GM08714 (cell line): ENCODE results near the gene MMP17.
A peak's percentile ranks its signal among the peaks of the same experiment; 100 is the strongest.

Source experiments
- H3K4me3 ChIP-seq: fragments of 200-500 bp; sonication (Bioruptor generic); 2 replicates; pipeline ENCODE4 v1.5.1; 2014; ENCODE audit warnings: mild to moderate bottlenecking, low read length, inconsistent platforms
- ZNF274 ChIP-seq: IDR thresholded peaks from 2 replicates; pipeline ENCODE4 v1.6.1; 2012; ENCODE audit warnings: mild to moderate bottlenecking, low read depth, low read length

MMP17 gene

GRCh38 chr12:131827961-131828534 is at the start of gene MMP17:
MMP17 (plus strand) TSS chr12:131828393; CDS start chr12:131828495, 102 bp downstream.
- peak within 1 kb of the TSS; percentile 36; the same call in 1 of the 2 replicates for H3K4me3 ChIP-seq

GRCh38 chr12:131779027-131779426 is 49.2 kb upstream of the MMP17 start:
- no peak overlapping the region for H3K4me3 ChIP-seq
- no peak for TF ChIP-seq ZNF274

More at GRCh38 chr12:131827961-131828534, at the start of gene MMP17:
- no peak for TF ChIP-seq ZNF274

- H3K4me3 ChIP-seq = no peak overlapping the region
- TF ChIP-seq ZNF274 = no peak
Observed at GRCh38 chr12:131782061-131782460, 46.1 kb upstream of the MMP17 start.

GRCh38 chr12:131783915-131784541 is 44.2 kb upstream of the MMP17 start:
- no peak for TF ChIP-seq ZNF274
- no peak overlapping the region for H3K4me3 ChIP-seq

GRCh38 chr12:131784909-131785762 is 43.1 kb upstream of the MMP17 start:
- no peak overlapping the region for H3K4me3 ChIP-seq
- no peak for TF ChIP-seq ZNF274

- no peak overlapping the region for H3K4me3 ChIP-seq
- no peak for TF ChIP-seq ZNF274
Observed at GRCh38 chr12:131785763-131786330, 42.3 kb upstream of the MMP17 start.

- no peak for TF ChIP-seq ZNF274
- no peak overlapping the region for H3K4me3 ChIP-seq
Observed at GRCh38 chr12:131786331-131786730, 41.9 kb upstream of the MMP17 start.

GRCh38 chr12:131787143-131787660 is 41.0 kb upstream of the MMP17 start:
- no peak for TF ChIP-seq ZNF274
- no peak overlapping the region for H3K4me3 ChIP-seq

- no peak for TF ChIP-seq ZNF274
- no peak overlapping the region for H3K4me3 ChIP-seq
Observed at GRCh38 chr12:131788070-131788469, 40.1 kb upstream of the MMP17 start.

- H3K4me3 ChIP-seq = no peak overlapping the region
- TF ChIP-seq ZNF274 = no peak
Observed at GRCh38 chr12:131789638-131790037, 38.6 kb upstream of the MMP17 start.

GRCh38 chr12:131793243-131794022 is 34.8 kb upstream of the MMP17 start:
- H3K4me3 ChIP-seq = no peak overlapping the region
- TF ChIP-seq ZNF274 = no peak

GRCh38 chr12:131794061-131794460 is 34.1 kb upstream of the MMP17 start:
- no peak overlapping the region for H3K4me3 ChIP-seq
- no peak for TF ChIP-seq ZNF274

- no peak for TF ChIP-seq ZNF274
- H3K4me3 ChIP-seq = no peak overlapping the region
Observed at GRCh38 chr12:131794573-131794972, 33.6 kb upstream of the MMP17 start.
